H1 (cell line): ENCODE data around the gene RNF224. TPM values are rescaled to one million over a fixed set of nuclear protein-coding genes. Genes with fewer than 3 reads are reported as not detected.

ENCODE experiments used
- BRCA1 ChIP-seq: IDR thresholded peaks from 2 replicates; pipeline ENCODE4 v1.6.1; 2012; ENCODE audit warnings: low read depth, low read length, improper control_type of control experiment
- CBX8 ChIP-seq: fragments of 300-800, 300-1000 bp; sonication (generic); IDR thresholded peaks from 2 replicates; pipeline ENCODE4 v1.7.1; 2016; ENCODE audit warnings: low read depth, low read length, borderline replicate concordance
- CHD1 ChIP-seq: IDR thresholded peaks from 2 replicates; pipeline ENCODE4 v1.6.1; 2012; ENCODE audit warnings: low read depth, low read length, improper control_type of control experiment
- GTF2F1 ChIP-seq: IDR thresholded peaks from 2 replicates; pipeline ENCODE4 v1.6.1; 2012; ENCODE audit warnings: low read depth, low read length, improper control_type of control experiment, borderline replicate concordance
- NRF1 ChIP-seq: IDR thresholded peaks from 2 replicates; pipeline ENCODE4 v1.6.1; 2011; ENCODE audit warnings: mild to moderate bottlenecking, low read depth, low read length, improper control_type of control experiment
- POLR2A ChIP-seq, 2 experiments: IDR thresholded peaks; 1 replicate in 1 of 2; 2 replicates in 1 of 2; pipeline ENCODE4 v1.6.1; 2011; ENCODE audit warnings: low read depth in 2 of 2, low read length in 2 of 2, mild to moderate bottlenecking in 2 of 2; ENCODE audit errors: control extremely low read depth in 1 of 2
- POLR2AphosphoS5 ChIP-seq: IDR thresholded peaks from 2 replicates; pipeline ENCODE4 v1.6.1; 2011; ENCODE audit warnings: low read depth, low read length
- RXRA ChIP-seq: IDR thresholded peaks from 2 replicates; pipeline ENCODE4 v1.6.1; 2011; ENCODE audit warnings: low read depth, mild to moderate bottlenecking, low read length, moderate library complexity; ENCODE audit not compliant: insufficient read depth
- SIX5 ChIP-seq: IDR thresholded peaks from 2 replicates; pipeline ENCODE4 v1.6.1; 2011; ENCODE audit warnings: mild to moderate bottlenecking, low read depth, low read length
- SP4 ChIP-seq: IDR thresholded peaks from 2 replicates; pipeline ENCODE4 v1.6.1; 2012; ENCODE audit warnings: low read length, inconsistent platforms
- TAF7 ChIP-seq: optimal IDR thresholded peaks from 2 replicates; pipeline ENCODE3; 2011; ENCODE audit warnings: low read depth, mild to moderate bottlenecking, inconsistent platforms, low read length, moderate library complexity, borderline replicate concordance
- ZNF274 ChIP-seq: IDR thresholded peaks from 2 replicates; pipeline ENCODE4 v1.7.0; 2012; ENCODE audit warnings: low read length, borderline replicate concordance; ENCODE audit errors: extremely low read depth
- polyA plus RNA-seq, 7 experiments: library from polyadenylated mRNA; depleted of rRNA in 3 of 7; stranded (reverse) in 5 of 7; unstranded in 2 of 7; fragments of >200 nt in 5 of 7; fragments of 200-250 nt in 2 of 7; gene quantifications; 1 replicate in 5 of 7; 2 replicates in 1 of 7; 4 replicates in 1 of 7; pipeline versions ENCODE4 v1.2.1 to v1.2.3, GENCODE V29; 2011 to 2013; ENCODE audit warnings: missing spikeins in 2 of 7, mixed read lengths in 2 of 7
- total RNA-seq: library from RNA; stranded (reverse); fragmentation: NEBNext Ultra II Directional; extraction: Animal tissue kit (Norgen Biotek cat#: 25700); gene quantifications from 2 replicates; pipeline ENCODE4 v1.2.1, GENCODE V29; 2021
- TF ChIP-seq, protein P1 (sequence below): fragments of 300-600 bp; sonication (generic); IDR thresholded peaks from 2 replicates; pipeline ENCODE4 v1.7.1; 2012; ENCODE audit warnings: low read length, moderate library complexity, mild to moderate bottlenecking, inconsistent platforms; ENCODE audit not compliant: insufficient replicate concordance

The RNF224 gene
- total and polyA plus RNA-seq, 2 of the 8 experiments (the other 6 are each of a cell fraction or from before 2014, with no cell fraction given): 0.24 TPM; not detected in 1

- TF ChIP-seq, protein P1, sequence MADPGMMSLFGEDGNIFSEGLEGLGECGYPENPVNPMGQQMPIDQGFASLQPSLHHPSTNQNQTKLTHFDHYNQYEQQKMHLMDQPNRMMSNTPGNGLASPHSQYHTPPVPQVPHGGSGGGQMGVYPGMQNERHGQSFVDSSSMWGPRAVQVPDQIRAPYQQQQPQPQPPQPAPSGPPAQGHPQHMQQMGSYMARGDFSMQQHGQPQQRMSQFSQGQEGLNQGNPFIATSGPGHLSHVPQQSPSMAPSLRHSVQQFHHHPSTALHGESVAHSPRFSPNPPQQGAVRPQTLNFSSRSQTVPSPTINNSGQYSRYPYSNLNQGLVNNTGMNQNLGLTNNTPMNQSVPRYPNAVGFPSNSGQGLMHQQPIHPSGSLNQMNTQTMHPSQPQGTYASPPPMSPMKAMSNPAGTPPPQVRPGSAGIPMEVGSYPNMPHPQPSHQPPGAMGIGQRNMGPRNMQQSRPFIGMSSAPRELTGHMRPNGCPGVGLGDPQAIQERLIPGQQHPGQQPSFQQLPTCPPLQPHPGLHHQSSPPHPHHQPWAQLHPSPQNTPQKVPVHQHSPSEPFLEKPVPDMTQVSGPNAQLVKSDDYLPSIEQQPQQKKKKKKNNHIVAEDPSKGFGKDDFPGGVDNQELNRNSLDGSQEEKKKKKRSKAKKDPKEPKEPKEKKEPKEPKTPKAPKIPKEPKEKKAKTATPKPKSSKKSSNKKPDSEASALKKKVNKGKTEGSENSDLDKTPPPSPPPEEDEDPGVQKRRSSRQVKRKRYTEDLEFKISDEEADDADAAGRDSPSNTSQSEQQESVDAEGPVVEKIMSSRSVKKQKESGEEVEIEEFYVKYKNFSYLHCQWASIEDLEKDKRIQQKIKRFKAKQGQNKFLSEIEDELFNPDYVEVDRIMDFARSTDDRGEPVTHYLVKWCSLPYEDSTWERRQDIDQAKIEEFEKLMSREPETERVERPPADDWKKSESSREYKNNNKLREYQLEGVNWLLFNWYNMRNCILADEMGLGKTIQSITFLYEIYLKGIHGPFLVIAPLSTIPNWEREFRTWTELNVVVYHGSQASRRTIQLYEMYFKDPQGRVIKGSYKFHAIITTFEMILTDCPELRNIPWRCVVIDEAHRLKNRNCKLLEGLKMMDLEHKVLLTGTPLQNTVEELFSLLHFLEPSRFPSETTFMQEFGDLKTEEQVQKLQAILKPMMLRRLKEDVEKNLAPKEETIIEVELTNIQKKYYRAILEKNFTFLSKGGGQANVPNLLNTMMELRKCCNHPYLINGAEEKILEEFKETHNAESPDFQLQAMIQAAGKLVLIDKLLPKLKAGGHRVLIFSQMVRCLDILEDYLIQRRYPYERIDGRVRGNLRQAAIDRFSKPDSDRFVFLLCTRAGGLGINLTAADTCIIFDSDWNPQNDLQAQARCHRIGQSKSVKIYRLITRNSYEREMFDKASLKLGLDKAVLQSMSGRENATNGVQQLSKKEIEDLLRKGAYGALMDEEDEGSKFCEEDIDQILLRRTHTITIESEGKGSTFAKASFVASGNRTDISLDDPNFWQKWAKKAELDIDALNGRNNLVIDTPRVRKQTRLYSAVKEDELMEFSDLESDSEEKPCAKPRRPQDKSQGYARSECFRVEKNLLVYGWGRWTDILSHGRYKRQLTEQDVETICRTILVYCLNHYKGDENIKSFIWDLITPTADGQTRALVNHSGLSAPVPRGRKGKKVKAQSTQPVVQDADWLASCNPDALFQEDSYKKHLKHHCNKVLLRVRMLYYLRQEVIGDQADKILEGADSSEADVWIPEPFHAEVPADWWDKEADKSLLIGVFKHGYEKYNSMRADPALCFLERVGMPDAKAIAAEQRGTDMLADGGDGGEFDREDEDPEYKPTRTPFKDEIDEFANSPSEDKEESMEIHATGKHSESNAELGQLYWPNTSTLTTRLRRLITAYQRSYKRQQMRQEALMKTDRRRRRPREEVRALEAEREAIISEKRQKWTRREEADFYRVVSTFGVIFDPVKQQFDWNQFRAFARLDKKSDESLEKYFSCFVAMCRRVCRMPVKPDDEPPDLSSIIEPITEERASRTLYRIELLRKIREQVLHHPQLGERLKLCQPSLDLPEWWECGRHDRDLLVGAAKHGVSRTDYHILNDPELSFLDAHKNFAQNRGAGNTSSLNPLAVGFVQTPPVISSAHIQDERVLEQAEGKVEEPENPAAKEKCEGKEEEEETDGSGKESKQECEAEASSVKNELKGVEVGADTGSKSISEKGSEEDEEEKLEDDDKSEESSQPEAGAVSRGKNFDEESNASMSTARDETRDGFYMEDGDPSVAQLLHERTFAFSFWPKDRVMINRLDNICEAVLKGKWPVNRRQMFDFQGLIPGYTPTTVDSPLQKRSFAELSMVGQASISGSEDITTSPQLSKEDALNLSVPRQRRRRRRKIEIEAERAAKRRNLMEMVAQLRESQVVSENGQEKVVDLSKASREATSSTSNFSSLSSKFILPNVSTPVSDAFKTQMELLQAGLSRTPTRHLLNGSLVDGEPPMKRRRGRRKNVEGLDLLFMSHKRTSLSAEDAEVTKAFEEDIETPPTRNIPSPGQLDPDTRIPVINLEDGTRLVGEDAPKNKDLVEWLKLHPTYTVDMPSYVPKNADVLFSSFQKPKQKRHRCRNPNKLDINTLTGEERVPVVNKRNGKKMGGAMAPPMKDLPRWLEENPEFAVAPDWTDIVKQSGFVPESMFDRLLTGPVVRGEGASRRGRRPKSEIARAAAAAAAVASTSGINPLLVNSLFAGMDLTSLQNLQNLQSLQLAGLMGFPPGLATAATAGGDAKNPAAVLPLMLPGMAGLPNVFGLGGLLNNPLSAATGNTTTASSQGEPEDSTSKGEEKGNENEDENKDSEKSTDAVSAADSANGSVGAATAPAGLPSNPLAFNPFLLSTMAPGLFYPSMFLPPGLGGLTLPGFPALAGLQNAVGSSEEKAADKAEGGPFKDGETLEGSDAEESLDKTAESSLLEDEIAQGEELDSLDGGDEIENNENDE: no peak
- TF ChIP-seq GTF2F1: no peak
- TF ChIP-seq CBX8: no peak
- TF ChIP-seq BRCA1: no peak
- no peak for TF ChIP-seq NRF1
- TF ChIP-seq POLR2A (IDR thresholded peaks at IDR 0.05; ENCODE audit: control extremely low read depth in 1 of 2, low read depth in 2 of 2, low read length in 2 of 2): no peak
- TF ChIP-seq SIX5: no peak
- no peak for TF ChIP-seq SP4
- TF ChIP-seq TAF7: no peak
- no peak for TF ChIP-seq CHD1
- no peak for TF ChIP-seq ZNF274
- no peak for TF ChIP-seq RXRA
- no peak for TF ChIP-seq POLR2AphosphoS5
These were observed 34.9 kb upstream of the RNF224 start (continued) for GRCh38 chr9:137192448-137192780.
